ENCODE measurements around the gene PPP3R1.

GRCh38 chr2:68266655-68267054 is 14.3 kb upstream of the PPP3R1 start:
- TF ChIP-seq MAX (IDR thresholded peaks at IDR 0.05) (no peak), CTCF (IDR thresholded peaks at IDR 0.05; ENCODE audit: low read depth, low read length, missing input control) (no peak), ATF3 (IDR thresholded peaks at IDR 0.05) (no peak), NR2F2 (IDR thresholded peaks at IDR 0.05) (no peak), EGR1 (IDR thresholded peaks at IDR 0.05; ENCODE audit: low read depth in 2 of 2) (no peak), YY1 (IDR thresholded peaks at IDR 0.05) (no peak), JUND (IDR thresholded peaks at IDR 0.05) (no peak), GABPA (IDR thresholded peaks at IDR 0.05 in 1 of 2, conservative IDR thresholded peaks at IDR 0.05 in 1 of 2) (no peak), FOXA1 (IDR thresholded peaks at IDR 0.05) (no peak), RXRA (IDR thresholded peaks at IDR 0.05) (no peak), RAD21 (IDR thresholded peaks at IDR 0.05) (no peak), TAF1 (conservative IDR thresholded peaks at IDR 0.05) (no peak), ZBTB33 (IDR thresholded peaks at IDR 0.05) (no peak)
- TF ChIP-seq, protein P1, sequence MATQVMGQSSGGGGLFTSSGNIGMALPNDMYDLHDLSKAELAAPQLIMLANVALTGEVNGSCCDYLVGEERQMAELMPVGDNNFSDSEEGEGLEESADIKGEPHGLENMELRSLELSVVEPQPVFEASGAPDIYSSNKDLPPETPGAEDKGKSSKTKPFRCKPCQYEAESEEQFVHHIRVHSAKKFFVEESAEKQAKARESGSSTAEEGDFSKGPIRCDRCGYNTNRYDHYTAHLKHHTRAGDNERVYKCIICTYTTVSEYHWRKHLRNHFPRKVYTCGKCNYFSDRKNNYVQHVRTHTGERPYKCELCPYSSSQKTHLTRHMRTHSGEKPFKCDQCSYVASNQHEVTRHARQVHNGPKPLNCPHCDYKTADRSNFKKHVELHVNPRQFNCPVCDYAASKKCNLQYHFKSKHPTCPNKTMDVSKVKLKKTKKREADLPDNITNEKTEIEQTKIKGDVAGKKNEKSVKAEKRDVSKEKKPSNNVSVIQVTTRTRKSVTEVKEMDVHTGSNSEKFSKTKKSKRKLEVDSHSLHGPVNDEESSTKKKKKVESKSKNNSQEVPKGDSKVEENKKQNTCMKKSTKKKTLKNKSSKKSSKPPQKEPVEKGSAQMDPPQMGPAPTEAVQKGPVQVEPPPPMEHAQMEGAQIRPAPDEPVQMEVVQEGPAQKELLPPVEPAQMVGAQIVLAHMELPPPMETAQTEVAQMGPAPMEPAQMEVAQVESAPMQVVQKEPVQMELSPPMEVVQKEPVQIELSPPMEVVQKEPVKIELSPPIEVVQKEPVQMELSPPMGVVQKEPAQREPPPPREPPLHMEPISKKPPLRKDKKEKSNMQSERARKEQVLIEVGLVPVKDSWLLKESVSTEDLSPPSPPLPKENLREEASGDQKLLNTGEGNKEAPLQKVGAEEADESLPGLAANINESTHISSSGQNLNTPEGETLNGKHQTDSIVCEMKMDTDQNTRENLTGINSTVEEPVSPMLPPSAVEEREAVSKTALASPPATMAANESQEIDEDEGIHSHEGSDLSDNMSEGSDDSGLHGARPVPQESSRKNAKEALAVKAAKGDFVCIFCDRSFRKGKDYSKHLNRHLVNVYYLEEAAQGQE (IDR thresholded peaks at IDR 0.05) = no peak
